ENCODE results near the gene DOK4. TPM values are rescaled to one million over a fixed set of nuclear protein-coding genes. Genes with fewer than 3 reads are reported as not detected.

Gene DOK4
- total RNA-seq, 1 donor from 2014 or later: 19.4 TPM

DNA sequence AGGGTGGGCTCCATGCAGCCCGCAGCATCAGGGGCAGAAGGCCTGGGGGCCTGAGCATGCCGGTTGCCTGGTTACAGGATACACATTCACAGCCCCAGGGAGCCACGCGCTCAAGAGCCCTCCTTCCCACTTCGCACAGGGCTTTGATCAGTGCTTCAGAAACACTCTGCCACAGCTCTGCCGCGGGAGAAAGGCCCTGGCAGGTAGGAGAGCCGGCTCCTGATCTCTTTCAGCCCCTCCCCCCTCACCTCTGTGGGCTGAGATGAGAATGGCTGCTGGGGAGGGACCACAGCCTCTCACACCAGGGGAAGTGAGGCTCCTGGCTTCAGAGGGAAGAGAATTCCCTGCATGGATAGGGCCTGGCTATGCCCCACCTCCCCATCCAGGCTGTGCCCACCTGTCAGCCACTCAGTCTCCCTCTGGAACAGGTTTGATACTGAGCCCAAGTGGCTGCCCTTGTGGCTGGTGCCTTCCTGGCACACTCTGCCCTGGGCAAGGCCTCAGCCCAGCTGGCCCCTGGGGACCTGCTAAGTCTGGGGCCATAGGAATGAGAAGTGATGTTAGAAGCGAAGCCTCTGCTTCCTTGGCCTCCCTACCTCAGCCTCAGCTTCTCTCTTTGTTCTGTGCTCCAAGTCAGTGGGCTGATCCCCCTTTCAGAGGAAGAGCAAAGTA, 8.6 kb downstream of the DOK4 start:
- intact Hi-C loops (cut with DNase I): no loop called here
- Histone ChIP-seq H3K4me3 (no peak overlapping the region), H3K36me3 (peaks cover 0 to 11% of the 10 kb centered on the region in 2 donors), H3K27me3 (no peaks in the 10 kb centered on the region), H3K9me3 (no peaks in the 10 kb centered on the region), H3K4me1 (peaks cover 56% of the 10 kb centered on the region), H3K27ac (no peak overlapping the region)
- TF ChIP-seq POLR2A (IDR thresholded peaks at IDR 0.05) (no peak), POLR2AphosphoS5 (IDR thresholded peaks at IDR 0.05; ENCODE audit: insufficient read depth in 1 of 2, low read depth in 1 of 2) (no peak)
- TF ChIP-seq, protein P1, sequence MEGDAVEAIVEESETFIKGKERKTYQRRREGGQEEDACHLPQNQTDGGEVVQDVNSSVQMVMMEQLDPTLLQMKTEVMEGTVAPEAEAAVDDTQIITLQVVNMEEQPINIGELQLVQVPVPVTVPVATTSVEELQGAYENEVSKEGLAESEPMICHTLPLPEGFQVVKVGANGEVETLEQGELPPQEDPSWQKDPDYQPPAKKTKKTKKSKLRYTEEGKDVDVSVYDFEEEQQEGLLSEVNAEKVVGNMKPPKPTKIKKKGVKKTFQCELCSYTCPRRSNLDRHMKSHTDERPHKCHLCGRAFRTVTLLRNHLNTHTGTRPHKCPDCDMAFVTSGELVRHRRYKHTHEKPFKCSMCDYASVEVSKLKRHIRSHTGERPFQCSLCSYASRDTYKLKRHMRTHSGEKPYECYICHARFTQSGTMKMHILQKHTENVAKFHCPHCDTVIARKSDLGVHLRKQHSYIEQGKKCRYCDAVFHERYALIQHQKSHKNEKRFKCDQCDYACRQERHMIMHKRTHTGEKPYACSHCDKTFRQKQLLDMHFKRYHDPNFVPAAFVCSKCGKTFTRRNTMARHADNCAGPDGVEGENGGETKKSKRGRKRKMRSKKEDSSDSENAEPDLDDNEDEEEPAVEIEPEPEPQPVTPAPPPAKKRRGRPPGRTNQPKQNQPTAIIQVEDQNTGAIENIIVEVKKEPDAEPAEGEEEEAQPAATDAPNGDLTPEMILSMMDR (IDR thresholded peaks at IDR 0.05): no peak
- no peak for DNase-seq (ENCODE audit: extremely low spot score in 2 of 2)

- TF ChIP-seq, protein P1 (IDR thresholded peaks at IDR 0.05): no peak
- no peak for TF ChIP-seq POLR2A (IDR thresholded peaks at IDR 0.05)
- TF ChIP-seq POLR2AphosphoS5 (IDR thresholded peaks at IDR 0.05; ENCODE audit: insufficient read depth in 1 of 2, low read depth in 1 of 2): no peak
- Histone ChIP-seq H3K27me3 (no peaks in the 10 kb centered on the region), H3K36me3 (peaks cover 0 to 16% of the 10 kb centered on the region in 2 donors), H3K9me3 (no peaks in the 10 kb centered on the region), H3K4me1 (peaks cover 64% of the 10 kb centered on the region), H3K27ac (peak overlapping the region; percentile 33), H3K4me3 (no peak overlapping the region)
- intact Hi-C loops (cut with DNase I): no loop called here
- DNase-seq (ENCODE audit: extremely low spot score in 2 of 2): no peak
Measured at GRCh38 chr16:57476546-57477410, 9.5 kb downstream of the DOK4 start.

DNA sequence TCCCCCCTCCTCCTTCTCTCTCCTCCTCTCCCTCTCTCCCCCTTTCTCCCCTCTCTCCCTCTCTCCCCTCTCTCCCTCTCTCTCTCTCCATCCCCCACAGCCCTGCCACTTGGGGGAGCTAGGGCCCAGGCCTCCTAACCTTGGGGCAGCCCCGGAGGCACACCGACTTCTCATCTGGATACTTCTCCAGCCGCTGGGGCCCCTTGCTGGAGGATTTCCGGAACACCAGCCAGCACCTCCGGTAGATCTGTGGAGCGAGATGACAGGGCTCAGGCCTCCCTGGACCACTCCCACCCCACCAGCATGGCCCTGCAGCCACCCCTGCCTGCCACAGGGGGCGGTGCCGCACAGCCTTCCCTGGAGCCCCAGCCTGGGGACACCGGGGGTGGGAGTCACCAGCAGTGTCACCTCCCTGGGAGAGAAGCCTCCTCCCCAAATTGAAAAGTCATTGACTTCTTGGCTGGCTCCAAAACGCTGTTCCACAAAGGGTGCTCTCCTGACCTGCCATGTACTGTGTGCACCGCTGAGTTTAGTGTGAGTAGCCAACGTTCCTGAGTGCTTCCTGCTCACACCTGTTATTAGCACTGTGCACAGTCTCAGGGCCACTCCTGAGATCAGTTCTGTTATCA, 10.5 kb downstream of the DOK4 start:
- Histone ChIP-seq H3K36me3 (peaks cover 0 to 20% of the 10 kb centered on the region in 2 donors), H3K27me3 (no peaks in the 10 kb centered on the region), H3K4me3 (no peak overlapping the region), H3K9me3 (no peaks in the 10 kb centered on the region), H3K4me1 (peaks cover 69% of the 10 kb centered on the region), H3K27ac (no peak overlapping the region)
- TF ChIP-seq, protein P1 (IDR thresholded peaks at IDR 0.05): peak in 1 of 3 experiments; percentile 21
- no peak for TF ChIP-seq POLR2AphosphoS5 (IDR thresholded peaks at IDR 0.05; ENCODE audit: insufficient read depth in 1 of 2, low read depth in 1 of 2)
- no peak for TF ChIP-seq POLR2A (IDR thresholded peaks at IDR 0.05)
- no peak for DNase-seq (ENCODE audit: extremely low spot score in 2 of 2)
- intact Hi-C loops (cut with DNase I): no loop called here

DNA sequence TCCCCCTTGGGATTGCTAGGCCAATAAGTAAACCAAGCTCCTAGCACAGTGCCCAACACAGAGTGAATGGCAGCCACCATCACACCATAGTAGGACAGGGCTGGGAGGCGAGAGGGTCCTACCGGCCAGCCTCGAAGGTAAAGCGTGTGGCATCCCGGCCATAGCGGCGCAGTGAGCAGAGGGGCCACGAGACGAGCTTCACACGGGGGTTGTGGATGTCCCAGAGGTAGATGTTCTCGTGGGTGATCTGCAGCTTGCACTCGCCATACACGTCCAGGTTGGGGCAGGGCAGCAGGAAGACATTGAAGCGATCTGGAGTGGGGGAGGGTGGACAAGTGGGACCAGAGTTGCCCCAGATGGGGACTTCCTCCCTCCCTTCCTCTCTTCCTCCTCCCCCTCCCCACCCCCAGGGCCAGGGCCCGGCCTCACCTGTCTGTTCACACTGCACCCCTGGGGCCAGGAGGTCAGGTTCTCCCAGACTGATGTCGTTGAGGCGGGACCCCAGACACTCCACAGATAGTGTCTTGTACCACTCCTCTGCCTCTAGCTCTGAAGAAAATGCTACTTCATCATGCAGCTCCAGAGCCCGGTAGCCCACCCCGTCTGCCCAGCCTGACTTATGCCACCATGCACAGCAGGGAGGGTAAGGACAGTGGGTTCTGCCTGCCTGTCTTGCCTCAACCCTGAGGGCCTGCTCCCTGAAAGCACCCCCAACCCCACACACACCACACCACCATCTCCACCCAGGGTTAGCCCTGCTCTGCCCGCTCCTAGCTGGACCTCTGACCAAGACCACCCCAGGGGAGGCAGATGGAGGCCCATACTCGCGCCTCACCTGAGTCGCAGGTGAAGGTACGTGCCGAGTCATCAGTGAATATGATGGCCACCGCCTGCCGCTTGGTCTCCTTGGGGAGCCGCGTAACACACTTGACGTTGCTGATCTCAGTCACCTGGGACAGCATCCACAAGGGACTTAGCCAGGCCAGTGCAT, 11.3 kb downstream of the DOK4 start:
- Histone ChIP-seq H3K4me3 (no peak overlapping the region), H3K36me3 (peaks cover 0 to 28% of the 10 kb centered on the region in 2 donors), H3K27ac (no peak overlapping the region), H3K4me1 (peaks cover 69% of the 10 kb centered on the region), H3K27me3 (no peaks in the 10 kb centered on the region), H3K9me3 (no peaks in the 10 kb centered on the region)
- intact Hi-C loops (cut with DNase I): no loop called here
- TF ChIP-seq POLR2AphosphoS5 (IDR thresholded peaks at IDR 0.05; ENCODE audit: insufficient read depth in 1 of 2, low read depth in 1 of 2) (no peak), POLR2A (IDR thresholded peaks at IDR 0.05) (no peak)
- TF ChIP-seq, protein P1 (IDR thresholded peaks at IDR 0.05): no peak
- DNase-seq (ENCODE audit: extremely low spot score in 2 of 2): no peak

Data from vagina (tissue), 2 donors.